OCI-LY7 (cell line): Measurements from ENCODE around the gene SUDS3. TPM values are rescaled to one million over a fixed set of nuclear protein-coding genes. Genes with fewer than 3 reads are reported as not detected.

Experiments used
- BruUV-seq: library from RNA; stranded (reverse); fragments of 400-500 nt; replicated peaks from 2 replicates; lab custom pipeline; 2021; lab: Mats Ljungman, UMichigan
- CTCF ChIA-PET: fragments of 300-600 bp; sonication (Branson Sonifier 250); formaldehyde crosslinking; loops from one replicate; lab custom pipeline; 2022; ENCODE audit warnings: antibody characterized with exemption; ENCODE audit not compliant: unreplicated experiment; lab: Charles Lee
- POLR2A ChIA-PET: fragments of 300-600 bp; sonication (Branson Sonifier 250); formaldehyde crosslinking; loops from one replicate; lab custom pipeline; 2022; ENCODE audit warnings: antibody characterized with exemption; lab: Charles Lee
- DNase-seq: peaks from one replicate; pipeline ENCODE4 v3.0.0-alpha.2; 2015; ENCODE audit warnings: low spot score
- H2AFZ ChIP-seq: fragments of 200-600 bp; sonication (generic), shearing (Covaris generic); 2 replicates; pipeline ENCODE4 v1.6.1; 2014; ENCODE audit warnings: mild to moderate bottlenecking, antibody characterized with exemption, low read length, moderate library complexity
- H3K27ac ChIP-seq: fragments of 200-600 bp; sonication (generic); 2 replicates; pipeline ENCODE4 v1.5.1; 2014; ENCODE audit warnings: mixed run types, low read depth, mild to moderate bottlenecking, moderate library complexity, low read length, inconsistent platforms; ENCODE audit not compliant: poor library complexity, severe bottlenecking
- H3K36me3 ChIP-seq: fragments of 200-600 bp; sonication (generic); 2 replicates; pipeline ENCODE4 v1.6.1; 2014; ENCODE audit warnings: mild to moderate bottlenecking, antibody characterized with exemption, low read length, moderate library complexity, mixed read lengths; ENCODE audit not compliant: insufficient read depth
- H3K4me1 ChIP-seq: fragments of 200-600 bp; sonication (generic); 2 replicates; pipeline ENCODE4 v1.5.1; 2014; ENCODE audit warnings: mild to moderate bottlenecking, low read length; ENCODE audit not compliant: insufficient read depth, poor library complexity, severe bottlenecking
- H3K4me2 ChIP-seq: fragments of 200-600 bp; sonication (generic); 2 replicates; pipeline ENCODE4 v1.6.1; 2014; ENCODE audit warnings: mild to moderate bottlenecking, low read length
- H3K4me3 ChIP-seq: fragments of 200-600 bp; sonication (generic); 2 replicates; pipeline ENCODE4 v1.5.1; 2014; ENCODE audit warnings: mild to moderate bottlenecking, low read depth, low read length; ENCODE audit not compliant: poor library complexity, severe bottlenecking
- H3K79me2 ChIP-seq: fragments of 200-600 bp; sonication (generic); 2 replicates; pipeline ENCODE4 v1.6.1; 2016; ENCODE audit warnings: low read depth, mild to moderate bottlenecking, low read length, moderate library complexity, mixed read lengths; ENCODE audit not compliant: insufficient read depth
- H3K9me2 ChIP-seq: fragments of 200-600 bp; sonication (generic); 2 replicates; pipeline ENCODE4 v1.6.1; 2016; ENCODE audit warnings: mild to moderate bottlenecking, low read length, mixed read lengths; ENCODE audit not compliant: insufficient read depth
- H3K9me3 ChIP-seq: fragments of 200-600 bp; sonication (generic); 2 replicates; pipeline ENCODE4 v1.6.1; 2014; ENCODE audit warnings: mild to moderate bottlenecking, mixed run types, low read length, mixed read lengths
- H4K20me1 ChIP-seq: fragments of 200-600 bp; sonication (generic); 2 replicates; pipeline ENCODE4 v1.6.1; 2014; ENCODE audit warnings: mild to moderate bottlenecking, antibody characterized with exemption, low read length, moderate library complexity, mixed read lengths; ENCODE audit not compliant: insufficient read depth
- CTCF ChIP-seq: fragments of 200-600 bp; sonication (generic); conservative IDR thresholded peaks from 2 replicates; pipeline ENCODE4 v1.5.1; 2014; ENCODE audit warnings: mild to moderate bottlenecking, antibody characterized with exemption, low read length, moderate library complexity, mixed read lengths
- EZH2phosphoT487 ChIP-seq: fragments of 200-600 bp; sonication (generic); IDR thresholded peaks from 2 replicates; pipeline ENCODE4 v1.6.1; 2018; ENCODE audit warnings: low read depth, borderline replicate concordance, mild to moderate bottlenecking, mixed run types, antibody characterized with exemption, low read length, moderate library complexity, mixed read lengths
- intact Hi-C: fragments of 100-400 bp; cut with micrococcal nuclease; formaldehyde crosslinking; loops from one replicate; pipeline ENCODE4 v1.10.0; 2022; ENCODE audit not compliant: unreplicated experiment
- total RNA-seq, 2 experiments: library from RNA; depleted of rRNA in 1 of 2; stranded (reverse); fragments of >200 nt in 1 of 2; shearing (Covaris generic) in 1 of 2; gene quantifications; 2 replicates each; pipeline ENCODE4 v1.2.3, GENCODE V29; 2014 to 2022

The SUDS3 gene
- total RNA-seq, 2 experiments from 2014 or later, result 34.4 to 39.1 TPM

- TF ChIP-seq EZH2phosphoT487, result no peak
- TF ChIP-seq CTCF, result no peak
- DNase-seq, result no peak
- Histone ChIP-seq H3K4me2 (no peak overlapping the region), H4K20me1 (no peaks in the 10 kb centered on the region), H3K27ac (no peak overlapping the region), H3K79me2 (no peaks in the 10 kb centered on the region), H3K36me3 (no peaks in the 10 kb centered on the region), H3K4me1 (no peaks in the 10 kb centered on the region), H3K9me2 (no peaks in the 10 kb centered on the region), H3K9me3 (no peaks in the 10 kb centered on the region), H2AFZ (no peak overlapping the region), H3K4me3 (no peak overlapping the region)
- ChIA-PET CTCF (no interaction called here), POLR2A (no interaction called here)
- intact Hi-C loops, result no loop called here
- BruUV-seq, result no TSS peak
Measured at GRCh38 chr12:118463677-118464076, 87.3 kb downstream of the SUDS3 start.

GRCh38 chr12:118465706-118466105 is 89.4 kb downstream of the SUDS3 start:
- H3K79me2 ChIP-seq, result no peaks in the 10 kb centered on the region
- H3K4me2 ChIP-seq, result no peak overlapping the region
- TF ChIP-seq EZH2phosphoT487 (no peak), CTCF (no peak)
- no peak for DNase-seq
- H2AFZ ChIP-seq, result no peak overlapping the region
- no peak overlapping the region for H3K4me3 ChIP-seq
- H3K36me3 ChIP-seq, result no peaks in the 10 kb centered on the region
- H3K9me2 ChIP-seq, result no peaks in the 10 kb centered on the region
- intact Hi-C loops, result no loop called here
- H3K9me3 ChIP-seq, result no peaks in the 10 kb centered on the region
- no peaks in the 10 kb centered on the region for H4K20me1 ChIP-seq
- no peaks in the 10 kb centered on the region for H3K4me1 ChIP-seq
- CTCF ChIA-PET, result no interaction called here
- POLR2A ChIA-PET, result interaction anchor here (0.9 kb wide), 1 partner anchor 17 kb away, joined by 5 read pairs; no protein-coding TSS in a partner anchor
- no peak overlapping the region for H3K27ac ChIP-seq
- no TSS peak for BruUV-seq

Other genes with a start within 250 kb of the SUDS3 start
- gene PEBP1, start 240.4 kb upstream of the SUDS3 start, total RNA-seq (2014; rRNA removed; shearing (Covaris generic)), result 128 and 135 TPM in 2 replicates
- 138 and 154 TPM in 2 replicates for gene PEBP1, start 240.4 kb upstream of the SUDS3 start, total RNA-seq (2022)
- 30.7 and 48.4 TPM in 2 replicates for gene TAOK3, start 3.6 kb upstream of the SUDS3 start, total RNA-seq (2014; rRNA removed; shearing (Covaris generic))
- gene TAOK3, start 3.6 kb upstream of the SUDS3 start, total RNA-seq (2022), result 56.0 and 56.9 TPM in 2 replicates